ENCODE data around the gene VPS35L. TPM values are rescaled to one million over a fixed set of nuclear protein-coding genes. Genes with fewer than 3 reads are reported as not detected.

The VPS35L gene
- total RNA-seq, 1 experiment from 2014 or later = 11.7 TPM

DNA sequence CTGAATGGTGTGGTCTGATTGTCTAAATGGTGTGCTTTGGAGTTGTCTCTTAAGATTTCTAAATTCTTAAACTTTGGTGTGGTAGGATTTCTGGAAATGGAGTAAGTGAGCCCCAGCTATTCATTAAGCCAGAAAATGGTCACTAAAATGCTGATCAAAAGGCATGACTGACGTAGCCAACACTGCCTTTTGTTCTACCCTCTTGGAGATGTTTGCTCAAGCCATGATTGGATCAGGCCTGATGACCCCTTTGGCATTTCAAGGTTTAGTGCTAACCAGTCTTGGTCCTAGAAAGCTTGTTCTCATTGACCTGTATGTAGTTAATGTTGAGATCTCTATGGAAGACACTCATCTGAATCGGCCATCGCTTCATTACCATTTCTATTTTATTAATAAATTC is 94.5 kb downstream of the VPS35L start:
- no peaks in the 10 kb centered on the region for H3K36me3 ChIP-seq (ENCODE audit: low read depth)
- no peak for DNase-seq
- no peak overlapping the region for H2AFZ ChIP-seq
- H3K27me3 ChIP-seq (ENCODE audit: insufficient read depth, low read depth) = no peaks in the 10 kb centered on the region
- no peak overlapping the region for H3K4me3 ChIP-seq
- TF ChIP-seq, protein P1, sequence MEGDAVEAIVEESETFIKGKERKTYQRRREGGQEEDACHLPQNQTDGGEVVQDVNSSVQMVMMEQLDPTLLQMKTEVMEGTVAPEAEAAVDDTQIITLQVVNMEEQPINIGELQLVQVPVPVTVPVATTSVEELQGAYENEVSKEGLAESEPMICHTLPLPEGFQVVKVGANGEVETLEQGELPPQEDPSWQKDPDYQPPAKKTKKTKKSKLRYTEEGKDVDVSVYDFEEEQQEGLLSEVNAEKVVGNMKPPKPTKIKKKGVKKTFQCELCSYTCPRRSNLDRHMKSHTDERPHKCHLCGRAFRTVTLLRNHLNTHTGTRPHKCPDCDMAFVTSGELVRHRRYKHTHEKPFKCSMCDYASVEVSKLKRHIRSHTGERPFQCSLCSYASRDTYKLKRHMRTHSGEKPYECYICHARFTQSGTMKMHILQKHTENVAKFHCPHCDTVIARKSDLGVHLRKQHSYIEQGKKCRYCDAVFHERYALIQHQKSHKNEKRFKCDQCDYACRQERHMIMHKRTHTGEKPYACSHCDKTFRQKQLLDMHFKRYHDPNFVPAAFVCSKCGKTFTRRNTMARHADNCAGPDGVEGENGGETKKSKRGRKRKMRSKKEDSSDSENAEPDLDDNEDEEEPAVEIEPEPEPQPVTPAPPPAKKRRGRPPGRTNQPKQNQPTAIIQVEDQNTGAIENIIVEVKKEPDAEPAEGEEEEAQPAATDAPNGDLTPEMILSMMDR (conservative IDR thresholded peaks at IDR 0.05) = no peak
- no peak for TF ChIP-seq EZH2 (IDR thresholded peaks at IDR 0.05; ENCODE audit: low read depth)
- BruUV-seq (replicated peaks) = no TSS peak
- no peaks in the 10 kb centered on the region for H4K20me1 ChIP-seq (ENCODE audit: insufficient read depth)
- H3K9me2 ChIP-seq (ENCODE audit: insufficient read depth) = no peaks in the 10 kb centered on the region; the same call in 1 of the 2 replicates
- ChIA-PET CTCF (no interaction called here), POLR2A (ENCODE audit: unreplicated experiment) (no interaction called here)
- H3K4me2 ChIP-seq = no peak overlapping the region
- H3K9me3 ChIP-seq (ENCODE audit: insufficient read depth, low read depth) = no peaks in the 10 kb centered on the region
- H3F3A ChIP-seq (ENCODE audit: insufficient read depth, low read depth) = no peaks in the 10 kb centered on the region
- intact Hi-C loops (cut with micrococcal nuclease; ENCODE audit: unreplicated experiment) = no loop called here
- H3K79me2 ChIP-seq (ENCODE audit: low read depth) = no peaks in the 10 kb centered on the region
- H3K4me1 ChIP-seq (replicated peaks; ENCODE audit: insufficient read depth) = no peaks in the 10 kb centered on the region
- no peak overlapping the region for H3K27ac ChIP-seq

DNA sequence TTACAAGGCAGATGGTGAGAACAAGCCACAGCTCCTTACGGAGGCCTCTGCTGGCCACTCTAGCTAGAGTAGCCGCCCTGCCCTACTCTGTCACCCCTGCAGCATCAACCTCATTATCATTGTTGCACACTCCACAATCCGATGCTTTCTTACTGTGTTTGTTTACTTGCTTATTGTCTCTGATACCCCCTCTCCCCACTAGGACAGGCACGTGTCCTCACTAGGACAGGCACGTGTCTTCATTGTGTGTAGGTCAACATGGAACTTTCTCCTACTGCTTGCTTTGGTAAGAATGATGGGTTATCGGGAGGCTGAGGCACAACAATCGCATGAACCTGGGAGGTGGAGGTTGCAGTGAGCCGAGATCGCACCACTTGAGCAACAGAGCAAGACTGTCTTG is 98.6 kb downstream of the VPS35L start:
- Histone ChIP-seq H2AFZ (no peak overlapping the region), H4K20me1 (ENCODE audit: insufficient read depth) (no peaks in the 10 kb centered on the region), H3K27me3 (ENCODE audit: insufficient read depth, low read depth) (no peaks in the 10 kb centered on the region), H3K9me3 (ENCODE audit: insufficient read depth, low read depth) (no peaks in the 10 kb centered on the region), H3K4me2 (no peak overlapping the region), H3K36me3 (ENCODE audit: low read depth) (no peaks in the 10 kb centered on the region), H3K9me2 (ENCODE audit: insufficient read depth) (no peaks in the 10 kb centered on the region; the same call in 1 of the 2 replicates), H3F3A (ENCODE audit: insufficient read depth, low read depth) (no peaks in the 10 kb centered on the region), H3K4me3 (no peak overlapping the region), H3K79me2 (ENCODE audit: low read depth) (no peaks in the 10 kb centered on the region), H3K27ac (no peak overlapping the region), H3K4me1 (replicated peaks; ENCODE audit: insufficient read depth) (no peaks in the 10 kb centered on the region)
- TF ChIP-seq, protein P1 (conservative IDR thresholded peaks at IDR 0.05) = no peak
- TF ChIP-seq EZH2 (IDR thresholded peaks at IDR 0.05; ENCODE audit: low read depth) = no peak
- ChIA-PET POLR2A (ENCODE audit: unreplicated experiment) (no interaction called here), CTCF (no interaction called here)
- DNase-seq = no peak
- intact Hi-C loops (cut with micrococcal nuclease; ENCODE audit: unreplicated experiment) = no loop called here
- no TSS peak for BruUV-seq (replicated peaks)

DNA sequence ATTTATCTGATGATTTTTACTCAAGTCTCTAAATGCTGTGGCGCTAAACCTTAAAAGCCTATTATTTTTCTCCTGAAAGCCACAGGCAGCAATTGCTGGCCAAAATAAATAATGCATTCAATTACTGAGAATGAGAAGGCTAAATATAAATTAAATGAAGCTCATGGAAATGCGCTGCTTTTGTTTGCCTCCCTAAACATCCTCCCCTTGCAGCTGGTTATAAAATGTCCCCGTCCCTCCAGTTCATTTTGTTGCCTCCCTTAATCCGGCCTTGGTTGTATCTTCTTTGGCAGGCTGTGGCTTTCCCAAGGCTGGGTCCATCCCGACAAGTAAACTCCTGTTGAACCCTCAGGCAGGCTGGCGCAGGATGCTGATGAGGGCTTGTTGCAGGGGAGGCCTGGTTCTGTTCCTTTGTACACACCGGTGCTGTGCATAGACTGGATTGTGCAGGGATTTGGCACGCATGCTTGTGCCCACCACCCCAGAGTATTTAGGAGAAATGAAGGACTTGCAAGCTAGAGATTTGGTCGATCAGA is 99.8 kb downstream of the VPS35L start:
- Histone ChIP-seq H3K36me3 (ENCODE audit: low read depth) (no peaks in the 10 kb centered on the region), H3K27ac (no peak overlapping the region), H3F3A (ENCODE audit: insufficient read depth, low read depth) (no peaks in the 10 kb centered on the region), H3K4me1 (replicated peaks; ENCODE audit: insufficient read depth) (no peaks in the 10 kb centered on the region), H3K27me3 (ENCODE audit: insufficient read depth, low read depth) (no peaks in the 10 kb centered on the region), H3K9me2 (ENCODE audit: insufficient read depth) (no peaks in the 10 kb centered on the region), H3K79me2 (ENCODE audit: low read depth) (no peaks in the 10 kb centered on the region), H3K4me2 (no peak overlapping the region), H3K4me3 (no peak overlapping the region), H2AFZ (no peak overlapping the region), H4K20me1 (ENCODE audit: insufficient read depth) (no peaks in the 10 kb centered on the region), H3K9me3 (ENCODE audit: insufficient read depth, low read depth) (no peaks in the 10 kb centered on the region)
- no peak for DNase-seq
- intact Hi-C loops (cut with micrococcal nuclease; ENCODE audit: unreplicated experiment) = no loop called here
- no TSS peak for BruUV-seq (replicated peaks)
- TF ChIP-seq, protein P1 (conservative IDR thresholded peaks at IDR 0.05) = no peak
- TF ChIP-seq EZH2 (IDR thresholded peaks at IDR 0.05; ENCODE audit: low read depth) = no peak
- CTCF ChIA-PET = no interaction called here
- POLR2A ChIA-PET (ENCODE audit: unreplicated experiment) = no interaction called here
